H9 (cell line): ENCODE measurements around the gene ASPN. TPM values are rescaled to one million over a fixed set of nuclear protein-coding genes. Genes with fewer than 3 reads are reported as not detected.

ENCODE experiments used
- DNase-seq: peaks from one replicate; pipeline ENCODE4 v3.0.0-alpha.2; 2017
- H2AFZ ChIP-seq: one replicate; pipeline ENCODE4 v1.6.1; 2013; ENCODE audit warnings: mild to moderate bottlenecking, low read length, control low read depth, moderate library complexity
- H2AK5ac ChIP-seq: 2 replicates; pipeline ENCODE4 v1.6.1; 2013; ENCODE audit warnings: low read length, control low read depth, mixed read lengths; ENCODE audit not compliant: insufficient read length
- H2BK120ac ChIP-seq: one replicate; pipeline ENCODE4 v1.6.1; 2013; ENCODE audit warnings: low read depth, mild to moderate bottlenecking, low read length, control low read depth, inconsistent platforms; ENCODE audit not compliant: poor library complexity, severe bottlenecking
- H2BK12ac ChIP-seq: 2 replicates; pipeline ENCODE4 v1.6.1; 2013; ENCODE audit warnings: low read length, control low read depth, mixed read lengths, low read depth; ENCODE audit not compliant: insufficient read length
- H2BK15ac ChIP-seq: 2 replicates; pipeline ENCODE4 v1.6.1; 2013; ENCODE audit warnings: low read depth, low read length, control low read depth
- H2BK20ac ChIP-seq: one replicate; pipeline ENCODE4 v1.6.1; 2013; ENCODE audit warnings: low read depth, mild to moderate bottlenecking, low read length, control low read depth, inconsistent platforms; ENCODE audit not compliant: poor library complexity, severe bottlenecking
- H2BK5ac ChIP-seq: 2 replicates; pipeline ENCODE4 v1.6.1; 2013; ENCODE audit warnings: low read length, control low read depth, mixed read lengths; ENCODE audit not compliant: insufficient read length
- H3K14ac ChIP-seq: 2 replicates; pipeline ENCODE4 v1.6.1; 2013; ENCODE audit warnings: low read length, control low read depth; ENCODE audit not compliant: insufficient read depth
- H3K18ac ChIP-seq: 2 replicates; pipeline ENCODE4 v1.6.1; 2013; ENCODE audit warnings: low read depth, mild to moderate bottlenecking, mixed read lengths, low read length, control low read depth; ENCODE audit not compliant: insufficient read length
- H3K23ac ChIP-seq: 2 replicates; pipeline ENCODE4 v1.6.1; 2013; ENCODE audit warnings: low read length, control low read depth, mixed read lengths, low read depth; ENCODE audit not compliant: insufficient read length
- H3K23me2 ChIP-seq: 2 replicates; pipeline ENCODE4 v1.6.1; 2013; ENCODE audit warnings: low read depth, mild to moderate bottlenecking, mixed read lengths, low read length, control low read depth; ENCODE audit not compliant: insufficient read length, poor library complexity, severe bottlenecking
- H3K27ac ChIP-seq: 2 replicates; pipeline ENCODE4 v1.5.1; 2013; ENCODE audit warnings: low read length, control low read depth, mixed read lengths, low read depth; ENCODE audit not compliant: insufficient read length
- H3K27me3 ChIP-seq: 2 replicates; pipeline ENCODE4 v1.6.1; 2013; ENCODE audit warnings: low read length, control low read depth, inconsistent platforms; ENCODE audit not compliant: insufficient read depth
- H3K4ac ChIP-seq: 2 replicates; pipeline ENCODE4 v1.6.1; 2013; ENCODE audit warnings: low read depth, mild to moderate bottlenecking, control low read depth, inconsistent platforms, low read length, moderate library complexity
- H3K4me1 ChIP-seq: 2 replicates; pipeline ENCODE4 v1.6.1; 2013; ENCODE audit warnings: low read length, control low read depth, inconsistent platforms; ENCODE audit not compliant: insufficient read depth
- H3K4me2 ChIP-seq: 2 replicates; pipeline ENCODE4 v1.6.1; 2013; ENCODE audit warnings: low read length, control low read depth, mixed read lengths; ENCODE audit not compliant: insufficient read length, insufficient read depth
- H3K56ac ChIP-seq: 2 replicates; pipeline ENCODE4 v1.6.1; 2013; ENCODE audit warnings: low read depth, mild to moderate bottlenecking, mixed read lengths, low read length, control low read depth; ENCODE audit not compliant: insufficient read length
- H3K79me1 ChIP-seq: 2 replicates; pipeline ENCODE4 v1.6.1; 2013; ENCODE audit warnings: low read depth, mild to moderate bottlenecking, moderate library complexity, low read length, control low read depth, inconsistent platforms; ENCODE audit not compliant: insufficient read depth, poor library complexity, severe bottlenecking
- H3K79me2 ChIP-seq: 2 replicates; pipeline ENCODE4 v1.6.1; 2013; ENCODE audit warnings: low read length, control low read depth, inconsistent platforms; ENCODE audit not compliant: insufficient read depth
- H3K9ac ChIP-seq: 2 replicates; pipeline ENCODE4 v1.6.1; 2013; ENCODE audit warnings: low read length, control low read depth, mixed read lengths; ENCODE audit not compliant: insufficient read length; ENCODE audit errors: extremely low read depth
- H3K9me3 ChIP-seq: one replicate; pipeline ENCODE4 v1.6.1; 2013; ENCODE audit warnings: low read depth, low read length, inconsistent platforms; ENCODE audit not compliant: control insufficient read depth
- H3T11ph ChIP-seq: one replicate; pipeline ENCODE4 v1.6.1; 2013; ENCODE audit warnings: mild to moderate bottlenecking, low read length, control low read depth, inconsistent platforms
- H4K20me1 ChIP-seq: one replicate; pipeline ENCODE4 v1.6.1; 2013; ENCODE audit not compliant: control insufficient read depth, insufficient read length, insufficient read depth
- H4K5ac ChIP-seq: 2 replicates; pipeline ENCODE4 v1.6.1; 2013; ENCODE audit warnings: low read depth, mild to moderate bottlenecking, mixed read lengths, low read length, control low read depth; ENCODE audit not compliant: insufficient read length
- H4K8ac ChIP-seq: replicated peaks from 2 replicates; pipeline ENCODE4 v1.6.1; 2013; ENCODE audit warnings: low read length, control low read depth, mixed read lengths, low read depth; ENCODE audit not compliant: insufficient read length
- H4K91ac ChIP-seq: 2 replicates; pipeline ENCODE4 v1.6.1; 2013; ENCODE audit warnings: low read depth, mild to moderate bottlenecking, moderate library complexity, mixed read lengths, low read length, control low read depth; ENCODE audit not compliant: insufficient read length
- H3K27ac Mint-ChIP-seq, 3 experiments: 2 replicates in 2 of 3; 3 replicates in 1 of 3; pipeline ENCODE4 v1.8.0; 2020 to 2021; ENCODE audit warnings: mixed read lengths in 3 of 3, mild to moderate bottlenecking in 1 of 3, moderate library complexity in 1 of 3
- H3K27me3 Mint-ChIP-seq: 2 replicates; pipeline ENCODE4 v1.8.0; 2021; ENCODE audit warnings: low read depth, mild to moderate bottlenecking, moderate library complexity, mixed read lengths
- H3K36me3 Mint-ChIP-seq, 3 experiments: 2 replicates in 2 of 3; 3 replicates in 1 of 3; pipeline ENCODE4 v1.8.0; 2020 to 2021; ENCODE audit warnings: low read depth in 3 of 3, mixed read lengths in 3 of 3; ENCODE audit not compliant: insufficient read depth in 1 of 3
- H3K4me1 Mint-ChIP-seq, 2 experiments: 2 replicates each; pipeline ENCODE4 v1.8.0; 2020; ENCODE audit warnings: mixed read lengths in 2 of 2
- H3K4me3 Mint-ChIP-seq, 2 experiments: 2 replicates in 1 of 2; 3 replicates in 1 of 2; pipeline ENCODE4 v1.8.0; 2020 to 2021; ENCODE audit warnings: mild to moderate bottlenecking in 2 of 2, mixed read lengths in 2 of 2, moderate library complexity in 1 of 2
- H3K9me3 Mint-ChIP-seq, 2 experiments: 2 replicates in 1 of 2; 3 replicates in 1 of 2; pipeline ENCODE4 v1.8.0; 2020; ENCODE audit warnings: mild to moderate bottlenecking in 2 of 2, mixed read lengths in 2 of 2, moderate library complexity in 1 of 2
- WGBS: extraction: QIAGEN DNeasy Blood & Tissue Kit; methylation state at CpG from one replicate; pipeline ENCODE4 v1.1.7; 2013; ENCODE audit warnings: missing lambda C conversion rate, low lambda C conversion rate, mixed read lengths; ENCODE audit not compliant: insufficient read length; ENCODE audit errors: extremely low coverage; 5-methylcytosine and 5-hydroxymethylcytosine counted together
- total RNA-seq: library from RNA; stranded (reverse); gene quantifications from 2 replicates; pipeline ENCODE4 v1.2.1, GENCODE V29; 2021
- TF ChIP-seq, protein P1 (sequence below): fragments of 200-600 bp; sonication (generic); conservative IDR thresholded peaks from 3 replicates; pipeline ENCODE4 v1.8.0; 2021; ENCODE audit warnings: antibody characterized with exemption, mild to moderate bottlenecking

The ASPN gene
- total RNA-seq, 1 experiment from 2014 or later: not detected

DNA sequence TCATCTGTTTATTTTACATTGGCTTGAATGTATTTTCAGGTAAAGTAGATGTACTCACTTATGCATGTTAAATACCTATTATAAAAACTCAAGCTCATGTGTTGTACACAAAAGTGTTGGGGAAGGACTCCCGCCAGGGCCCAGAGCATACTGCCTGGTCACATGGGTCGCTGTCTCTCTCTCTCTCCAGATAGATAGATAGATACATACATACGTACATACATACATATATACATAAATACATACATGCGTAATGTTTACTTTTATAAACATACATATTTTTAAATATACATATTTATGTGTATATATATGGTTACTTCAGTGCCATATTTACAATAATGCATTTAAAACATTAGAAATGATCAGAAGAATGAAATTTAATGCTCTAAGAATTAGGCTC, 24.7 kb downstream of the ASPN start:
- H4K20me1 ChIP-seq: no peaks in the 10 kb centered on the region
- no peaks in the 10 kb centered on the region for H3K4me1 ChIP-seq
- H3K18ac ChIP-seq: no peak overlapping the region
- no peaks in the 10 kb centered on the region for H3K79me2 ChIP-seq
- no peak overlapping the region for H3K14ac ChIP-seq
- Mint-ChIP-seq H3K4me3 (no peak overlapping the region), H3K27me3 (no peaks in the 10 kb centered on the region), H3K36me3 (no peaks in the 10 kb centered on the region), H3K27ac (no peak overlapping the region), H3K9me3 (no peaks in the 10 kb centered on the region), H3K4me1 (peaks cover 0 to 2% of the 10 kb centered on the region in 2 experiments; a peak in 1 of 4 replicates)
- H2AK5ac ChIP-seq: no peak overlapping the region
- no peak overlapping the region for H4K91ac ChIP-seq
- no peak overlapping the region for H2AFZ ChIP-seq
- TF ChIP-seq, protein P1, sequence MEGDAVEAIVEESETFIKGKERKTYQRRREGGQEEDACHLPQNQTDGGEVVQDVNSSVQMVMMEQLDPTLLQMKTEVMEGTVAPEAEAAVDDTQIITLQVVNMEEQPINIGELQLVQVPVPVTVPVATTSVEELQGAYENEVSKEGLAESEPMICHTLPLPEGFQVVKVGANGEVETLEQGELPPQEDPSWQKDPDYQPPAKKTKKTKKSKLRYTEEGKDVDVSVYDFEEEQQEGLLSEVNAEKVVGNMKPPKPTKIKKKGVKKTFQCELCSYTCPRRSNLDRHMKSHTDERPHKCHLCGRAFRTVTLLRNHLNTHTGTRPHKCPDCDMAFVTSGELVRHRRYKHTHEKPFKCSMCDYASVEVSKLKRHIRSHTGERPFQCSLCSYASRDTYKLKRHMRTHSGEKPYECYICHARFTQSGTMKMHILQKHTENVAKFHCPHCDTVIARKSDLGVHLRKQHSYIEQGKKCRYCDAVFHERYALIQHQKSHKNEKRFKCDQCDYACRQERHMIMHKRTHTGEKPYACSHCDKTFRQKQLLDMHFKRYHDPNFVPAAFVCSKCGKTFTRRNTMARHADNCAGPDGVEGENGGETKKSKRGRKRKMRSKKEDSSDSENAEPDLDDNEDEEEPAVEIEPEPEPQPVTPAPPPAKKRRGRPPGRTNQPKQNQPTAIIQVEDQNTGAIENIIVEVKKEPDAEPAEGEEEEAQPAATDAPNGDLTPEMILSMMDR: no peak
- H2BK5ac ChIP-seq: no peak overlapping the region
- H2BK120ac ChIP-seq: no peak overlapping the region
- H3K4ac ChIP-seq: no peak overlapping the region
- no peak overlapping the region for H3K9ac ChIP-seq
- H4K5ac ChIP-seq: no peak overlapping the region
- H3T11ph ChIP-seq: no peak overlapping the region
- H2BK12ac ChIP-seq: no peak overlapping the region
- H3K9me3 ChIP-seq: no peaks in the 10 kb centered on the region
- no peak overlapping the region for H4K8ac ChIP-seq
- no peaks in the 10 kb centered on the region for H3K27me3 ChIP-seq
- WGBS: no CpG with 5 or more reads among the region's 4 CpGs
- no peak overlapping the region for H3K23ac ChIP-seq
- no peak overlapping the region for H3K27ac ChIP-seq
- no peak overlapping the region for H3K56ac ChIP-seq
- no peak overlapping the region for H2BK20ac ChIP-seq
- no peak overlapping the region for H2BK15ac ChIP-seq
- H3K79me1 ChIP-seq: no peaks in the 10 kb centered on the region
- DNase-seq: no peak
- no peaks in the 10 kb centered on the region for H3K23me2 ChIP-seq
- H3K4me2 ChIP-seq: no peak overlapping the region
